Stimulated activated CD4-positive, alpha-beta T cell treated with anti-CD3 and anti-CD28 coated beads, Interleukin-2, amount 100 ng/mL, for 24 hours (primary cell): ENCODE data around the gene CDK5RAP3.
"Not testable (repeated sequence)": the region's sequence is repeated elsewhere in the genome, so short reads cannot be mapped to it uniquely, and the experiment has no call there.

Source experiments
- DNase-seq, 2 donors: peaks; one replicate each; pipeline ENCODE4 v3.0.0-alpha.2; 2020

The CDK5RAP3 gene

DNA sequence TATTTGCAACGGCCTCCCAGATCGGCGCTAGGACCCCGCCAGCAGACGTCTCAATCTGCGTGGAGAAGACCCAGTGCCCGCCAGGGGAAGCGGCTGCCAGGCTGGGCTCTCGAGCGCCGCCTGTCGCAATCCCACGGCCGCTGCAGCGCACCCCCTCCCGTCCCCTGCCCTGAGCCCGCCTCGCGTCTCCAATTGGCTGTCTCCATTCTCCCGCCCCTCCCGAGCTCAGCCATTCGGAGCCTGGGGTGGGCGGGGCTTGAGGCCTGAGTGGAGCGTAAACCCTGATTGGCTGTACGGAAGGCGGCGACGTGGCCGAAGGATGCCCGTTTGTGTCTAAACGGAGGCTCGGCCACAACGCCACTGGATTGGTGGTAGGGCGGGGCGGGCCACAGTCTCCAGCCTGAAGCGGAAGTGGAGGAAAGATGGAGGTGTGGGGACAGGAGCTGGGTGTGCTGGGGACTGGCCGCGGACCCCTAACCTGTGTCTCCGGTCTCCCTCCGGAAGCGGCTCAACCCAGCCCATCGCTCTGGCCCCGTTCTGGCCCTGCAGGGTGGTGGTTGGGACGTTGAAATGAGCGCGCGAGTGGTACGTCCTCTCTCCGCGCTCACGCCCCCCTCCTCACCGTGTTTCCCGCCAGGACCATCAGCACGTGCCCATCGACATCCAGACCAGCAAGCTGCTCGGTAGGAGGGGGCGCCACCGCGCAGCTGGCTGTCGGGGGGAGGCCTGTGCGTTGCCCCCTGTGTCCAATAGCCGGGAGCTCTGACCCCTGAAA lies at the start of gene CDK5RAP3:
TSS of gene CDK5RAP3 (plus strand) at position 389 of the 775 bp plus-strand sequence. CDS start at position 423, 34 bp downstream.
- peak; percentile 100 for DNase-seq

DNA sequence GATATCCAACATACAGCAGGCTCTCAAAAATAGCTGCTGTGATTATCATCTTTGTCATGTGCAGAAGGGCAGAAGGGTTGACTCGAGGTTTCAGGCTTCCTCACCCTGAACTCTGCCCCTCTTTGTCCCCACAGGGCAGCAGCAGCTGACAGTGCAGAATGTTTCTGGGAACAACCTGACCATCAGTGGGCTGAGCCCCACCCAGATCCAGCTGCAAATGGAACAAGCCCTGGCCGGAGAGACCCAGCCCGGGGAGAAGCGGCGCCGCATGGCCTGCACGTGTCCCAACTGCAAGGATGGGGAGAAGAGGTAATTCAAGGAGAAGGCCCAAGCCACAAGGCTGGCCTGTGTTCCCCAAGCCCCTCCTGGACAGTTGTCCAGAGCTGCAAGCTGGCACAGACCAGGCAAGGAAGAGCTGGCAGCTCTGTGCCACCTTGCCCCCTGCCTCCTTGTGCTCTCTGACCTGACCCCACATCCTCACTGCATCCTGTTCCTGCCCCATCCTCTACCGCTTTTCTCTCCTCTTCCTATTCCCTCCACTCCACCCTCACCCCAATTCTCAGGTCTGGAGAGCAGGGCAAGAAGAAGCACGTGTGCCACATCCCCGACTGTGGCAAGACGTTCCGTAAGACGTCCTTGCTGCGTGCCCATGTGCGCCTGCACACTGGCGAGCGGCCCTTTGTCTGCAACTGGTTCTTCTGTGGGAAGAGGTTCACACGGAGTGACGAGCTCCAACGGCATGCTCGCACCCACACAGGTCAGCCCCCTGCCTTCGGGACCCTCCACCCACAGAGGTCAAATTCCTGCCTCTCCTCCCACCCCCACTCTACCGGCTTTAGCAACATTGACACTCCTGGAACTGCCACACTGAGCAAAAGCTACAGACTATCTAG lies 45.9 kb upstream of the CDK5RAP3 start:
- no peak for DNase-seq

- no peak for DNase-seq
These were observed 45.3 kb upstream of the CDK5RAP3 start for GRCh38 chr17:47925678-47925988.

- no peak for DNase-seq
These were observed 43.0 kb upstream of the CDK5RAP3 start for GRCh38 chr17:47927821-47928400.

GRCh38 chr17:47928415-47928814 lies 42.5 kb upstream of the CDK5RAP3 start:
- DNase-seq, result no peak

DNA sequence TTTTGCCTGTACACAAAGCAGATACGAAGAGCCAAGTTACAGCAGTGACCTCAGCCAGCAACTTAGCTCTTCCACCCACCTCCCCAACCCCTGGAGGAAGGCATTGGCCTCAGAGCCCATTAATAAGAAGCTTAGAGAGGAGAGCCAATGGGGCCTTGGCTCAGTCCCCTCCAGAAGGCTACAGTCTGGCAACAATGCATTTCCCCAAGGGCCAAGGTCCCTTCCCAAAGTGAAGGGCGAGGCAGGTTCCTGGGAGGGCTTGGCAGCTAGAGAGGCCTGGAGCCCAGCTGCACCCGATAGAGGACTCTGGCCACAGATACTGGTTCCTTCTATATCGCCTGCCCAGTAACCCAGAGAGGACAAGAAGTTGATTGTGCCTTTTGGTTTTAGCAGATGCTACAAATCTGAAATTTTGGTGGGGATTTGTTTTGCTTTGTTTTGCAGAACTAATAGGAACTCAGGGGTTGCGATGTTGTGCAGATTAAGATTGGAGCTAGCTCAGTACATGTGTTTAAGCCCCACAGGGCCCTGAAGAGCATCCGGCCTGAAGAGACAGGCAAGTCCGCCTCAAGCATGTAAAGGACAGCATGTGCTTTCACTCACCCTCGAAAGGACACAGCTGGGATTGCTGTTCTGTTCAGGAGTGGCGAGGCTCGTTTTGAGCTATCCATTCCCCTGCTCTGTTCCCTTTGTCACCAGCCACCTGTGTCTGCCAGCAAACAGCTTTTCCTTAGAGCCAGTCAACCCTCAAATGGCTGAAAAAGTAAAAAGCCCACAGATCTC lies 41.5 kb upstream of the CDK5RAP3 start:
- DNase-seq, result no peak

DNA sequence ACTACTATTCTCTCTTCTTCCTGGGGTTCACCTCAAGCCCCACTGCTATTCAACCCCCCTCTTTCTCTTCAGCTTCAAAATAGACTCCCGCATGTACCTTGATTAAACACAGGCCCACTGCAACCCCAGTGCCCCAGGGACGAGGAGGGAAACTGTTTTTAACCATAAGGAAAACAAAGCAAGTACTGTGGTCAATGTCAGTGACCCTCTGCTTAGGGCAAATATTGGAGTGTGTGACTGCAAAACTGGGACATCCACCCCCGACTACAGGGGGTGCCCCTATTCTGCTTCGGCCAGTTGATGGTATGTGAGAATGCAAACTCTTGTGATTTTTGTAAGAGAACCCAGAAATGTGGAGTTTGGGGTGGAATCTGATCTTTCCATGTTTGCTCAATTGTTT lies 39.1 kb upstream of the CDK5RAP3 start:
- DNase-seq, result no peak

- no peak for DNase-seq
These were observed 36.1 kb upstream of the CDK5RAP3 start for GRCh38 chr17:47934856-47935255.

DNA sequence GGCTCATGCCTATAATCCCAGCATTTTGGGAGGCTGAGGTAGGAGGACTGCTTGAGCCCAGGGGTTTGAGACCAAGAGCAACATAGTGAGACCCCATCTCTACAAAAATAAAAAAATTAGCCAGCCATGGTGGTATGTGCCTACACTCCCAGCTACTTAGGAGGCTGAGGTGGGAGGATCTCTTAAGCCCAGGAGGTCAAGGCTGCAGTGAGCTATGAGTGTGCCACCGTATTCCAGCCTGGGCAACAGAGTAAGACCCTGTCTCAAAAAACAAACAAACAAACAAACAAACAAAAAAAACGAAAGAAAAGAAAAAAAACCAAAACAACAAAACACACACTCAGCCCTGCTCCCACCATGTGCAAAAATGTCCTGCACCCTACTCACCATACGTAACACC lies 35.4 kb upstream of the CDK5RAP3 start:
- not testable (repeated sequence) for DNase-seq

GRCh38 chr17:47935961-47936360 lies 35.0 kb upstream of the CDK5RAP3 start:
- DNase-seq, result no peak

DNA sequence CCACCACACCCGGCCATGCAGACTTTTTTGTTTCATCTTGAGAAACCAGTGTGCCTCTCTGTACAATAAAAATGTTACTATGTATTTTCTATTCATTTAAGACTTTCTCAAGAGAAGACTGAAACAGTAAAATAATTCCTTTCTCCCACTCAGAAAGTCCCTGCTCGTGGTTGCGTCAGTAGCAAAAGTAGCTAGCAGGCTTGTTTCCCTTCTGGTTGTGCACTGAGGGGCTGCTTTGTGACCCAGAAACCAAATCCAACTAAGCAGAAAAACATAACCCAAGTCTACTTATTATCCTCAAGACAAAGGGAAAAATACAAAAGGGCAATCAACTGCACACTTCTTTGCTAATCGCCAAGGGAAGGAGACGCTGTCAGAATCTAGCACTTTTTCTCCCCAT lies 33.0 kb upstream of the CDK5RAP3 start:
- no peak for DNase-seq

DNA sequence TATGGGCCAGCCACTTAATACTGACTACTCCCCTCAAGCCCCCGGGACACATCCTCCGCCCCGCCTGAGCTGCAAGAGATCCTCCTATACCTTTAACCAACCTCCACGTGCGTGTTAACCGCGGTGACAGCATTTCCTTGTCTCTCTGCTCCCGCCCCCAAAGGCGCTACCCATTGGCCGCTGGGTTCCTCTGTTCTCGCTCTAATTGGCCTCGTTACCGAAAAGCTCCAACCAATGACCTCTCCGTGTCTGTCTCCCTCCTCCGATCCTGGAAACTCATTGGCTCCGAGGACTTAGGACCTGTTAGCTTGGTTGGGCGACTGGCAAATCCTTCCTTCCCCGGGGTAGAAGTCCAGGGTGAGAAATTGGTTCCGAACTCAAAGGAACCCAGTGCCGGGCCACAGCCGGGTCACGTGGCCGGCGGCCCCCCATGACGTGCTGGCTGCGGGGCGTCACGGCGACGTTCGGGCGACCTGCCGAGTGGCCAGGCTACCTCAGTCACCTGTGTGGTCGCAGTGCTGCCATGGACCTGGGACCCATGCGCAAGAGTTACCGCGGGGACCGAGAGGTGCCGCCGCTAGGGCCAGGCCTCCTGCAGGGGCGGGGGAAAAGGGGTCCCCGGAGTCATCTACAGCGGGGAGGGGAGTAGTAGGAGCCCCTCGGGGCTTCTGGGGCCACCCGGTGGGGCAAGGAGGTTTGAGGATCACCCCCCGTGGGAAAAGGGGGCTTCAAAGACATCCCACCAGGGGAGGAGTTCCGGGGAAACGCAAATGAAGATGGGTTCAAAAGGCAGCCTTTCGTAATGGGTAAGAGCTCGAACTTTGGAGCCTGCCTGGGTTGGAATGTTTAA lies 29.4 kb upstream of the CDK5RAP3 start, which contains the start of gene PNPO:
TSS of gene PNPO (plus strand) at position 326 of the 850 bp plus-strand sequence. CDS start at position 431, 105 bp downstream.
- peak; percentile 94 to 95 for DNase-seq

DNA sequence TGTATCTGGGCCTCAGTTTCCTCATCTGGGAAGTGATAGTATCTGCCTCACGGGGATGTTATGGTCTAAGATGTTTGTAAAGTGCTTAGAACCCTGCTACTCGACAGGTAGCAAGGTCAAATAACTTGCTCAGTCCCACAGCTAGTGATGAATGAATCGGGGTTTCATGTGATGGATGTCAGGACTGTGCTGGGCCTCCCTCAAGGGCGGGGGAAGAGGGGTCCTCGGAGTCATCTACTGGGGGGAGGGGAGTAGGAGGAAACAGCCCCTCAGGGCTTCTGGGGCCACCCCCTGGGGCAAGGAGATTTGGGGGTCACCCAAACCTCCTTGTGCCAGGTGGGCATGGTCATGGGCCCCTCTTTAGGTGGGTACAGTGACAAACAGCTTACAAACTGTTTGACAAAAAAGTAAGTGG lies 28.8 kb upstream of the CDK5RAP3 start:
- DNase-seq, result peak in 1 of 2 donors; percentile 14

DNA sequence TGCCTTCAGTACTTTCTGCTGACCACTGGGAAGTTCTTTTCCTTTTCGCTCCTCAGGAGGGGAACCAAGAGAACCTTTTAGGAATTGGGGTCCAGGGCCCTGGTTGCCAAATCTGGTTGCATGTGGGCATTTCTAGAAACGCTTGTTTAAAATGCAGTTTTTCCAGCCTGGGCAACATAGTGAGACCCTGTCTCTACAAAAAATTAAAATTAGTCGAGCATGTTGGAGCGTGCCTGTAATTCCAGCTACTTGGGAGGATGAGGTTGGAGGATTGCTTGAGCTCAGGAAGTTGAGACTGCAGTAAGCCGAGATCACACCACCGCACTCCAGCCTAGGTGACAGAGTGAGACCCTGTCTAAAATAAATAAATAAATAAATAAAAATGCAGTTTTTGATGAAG lies 28.3 kb upstream of the CDK5RAP3 start:
- DNase-seq, result no peak

- no peak for DNase-seq
These were observed 25.8 kb upstream of the CDK5RAP3 start for GRCh38 chr17:47945080-47945479.

GRCh38 chr17:47945529-47946508 lies 25.1 kb upstream of the CDK5RAP3 start:
- DNase-seq, result no peak

GRCh38 chr17:47946516-47946915 lies 24.4 kb upstream of the CDK5RAP3 start:
- no peak for DNase-seq

DNA sequence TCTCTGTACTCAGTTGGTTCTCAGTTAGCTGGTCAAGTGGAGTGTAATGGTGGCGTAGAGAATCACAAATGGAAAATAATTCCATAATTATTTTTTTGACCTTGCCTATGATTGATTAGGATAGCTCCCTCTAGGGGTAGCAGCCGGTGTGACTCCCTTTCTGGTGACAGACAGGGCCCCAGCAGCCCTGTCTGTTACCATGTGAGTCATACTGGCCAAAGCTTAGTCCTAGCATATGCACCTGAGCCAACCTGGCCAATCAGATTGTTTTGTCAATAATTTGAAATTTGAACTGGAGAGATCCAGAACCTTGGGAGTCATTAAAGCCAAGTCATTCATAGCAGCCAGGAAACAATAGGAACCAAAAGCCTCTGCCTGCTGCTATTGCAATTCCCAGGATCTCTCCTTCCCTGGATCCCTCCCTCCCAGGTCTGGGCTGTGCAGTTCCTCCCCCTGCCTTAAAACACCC lies 23.9 kb upstream of the CDK5RAP3 start:
- peak; percentile 82 to 85 for DNase-seq

DNA sequence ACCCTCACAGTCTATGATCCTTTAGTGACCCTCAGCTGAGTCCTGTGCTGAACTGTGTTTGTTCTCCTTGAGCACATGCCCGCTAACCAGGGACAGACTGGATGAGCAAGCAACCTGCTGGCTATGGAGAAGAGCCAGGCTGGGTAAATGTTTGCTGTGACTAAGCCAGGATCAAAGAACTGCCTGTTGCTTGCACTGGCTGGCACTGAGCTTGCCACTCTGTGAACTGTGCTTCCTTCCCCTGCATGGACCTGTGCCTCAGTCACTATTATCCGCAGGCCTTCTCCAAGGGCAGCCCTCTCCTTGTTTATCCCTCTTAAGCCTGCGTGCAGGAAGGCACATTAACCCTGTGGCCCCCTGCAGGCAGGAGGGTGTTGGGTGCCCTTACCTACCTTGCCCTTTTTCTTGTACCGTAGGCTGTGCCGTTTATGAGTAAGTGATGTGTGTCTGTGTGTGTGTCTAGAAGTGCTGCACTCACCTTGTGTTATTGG lies 22.2 kb upstream of the CDK5RAP3 start:
- DNase-seq, result no peak

GRCh38 chr17:47949197-47949759 lies 21.6 kb upstream of the CDK5RAP3 start:
- peak; percentile 87 to 90 for DNase-seq
